Measurements from ENCODE around the gene ANKZF1.
"Not testable (repeated sequence)": the region's sequence is repeated elsewhere in the genome, so short reads cannot be mapped to it uniquely, and the experiment has no call there.

Gene ANKZF1

DNA sequence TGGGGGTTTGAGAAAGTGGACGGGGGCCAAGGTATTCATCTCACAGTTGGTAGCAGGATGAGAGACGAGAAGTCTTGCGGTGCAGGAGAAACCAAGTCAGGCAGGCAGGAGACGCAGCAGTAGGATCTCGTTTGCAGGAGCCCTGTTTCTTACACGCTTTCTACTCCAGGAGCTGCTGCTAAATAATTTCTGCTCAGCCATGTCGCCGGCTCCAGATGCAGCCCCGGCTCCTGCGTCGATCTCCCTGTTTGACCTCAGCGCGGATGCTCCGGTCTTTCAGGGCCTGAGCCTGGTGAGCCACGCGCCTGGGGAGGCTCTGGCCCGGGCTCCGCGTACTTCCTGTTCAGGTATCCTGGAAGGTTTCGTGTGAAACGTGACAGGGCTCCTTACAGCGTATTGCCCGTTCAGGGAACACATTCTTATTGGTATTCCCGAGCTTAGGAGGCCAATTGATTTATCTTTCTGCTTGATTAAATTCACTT, 494 bp downstream of the ANKZF1 start:
- DNase-seq = peak; percentile 4

DNA sequence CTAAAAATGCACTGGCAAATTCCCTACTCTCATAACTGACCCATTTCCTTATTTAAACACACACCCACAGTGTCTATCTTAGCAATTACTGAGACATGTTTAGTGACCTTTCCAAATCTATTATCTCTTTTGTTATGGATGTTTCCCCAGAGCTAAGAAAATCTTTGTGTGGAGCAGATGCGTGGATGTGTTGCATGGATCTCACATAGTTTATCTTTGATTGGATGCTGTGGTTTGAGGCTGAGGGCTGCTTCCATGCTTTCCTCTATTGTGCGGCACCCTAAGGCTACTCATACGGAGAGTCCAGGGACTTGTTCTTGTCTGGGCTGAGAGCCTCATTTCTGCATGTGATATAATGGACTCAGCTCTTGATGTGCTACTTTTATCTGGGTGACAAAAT, 4.7 kb downstream of the ANKZF1 start:
- DNase-seq = no peak

DNA sequence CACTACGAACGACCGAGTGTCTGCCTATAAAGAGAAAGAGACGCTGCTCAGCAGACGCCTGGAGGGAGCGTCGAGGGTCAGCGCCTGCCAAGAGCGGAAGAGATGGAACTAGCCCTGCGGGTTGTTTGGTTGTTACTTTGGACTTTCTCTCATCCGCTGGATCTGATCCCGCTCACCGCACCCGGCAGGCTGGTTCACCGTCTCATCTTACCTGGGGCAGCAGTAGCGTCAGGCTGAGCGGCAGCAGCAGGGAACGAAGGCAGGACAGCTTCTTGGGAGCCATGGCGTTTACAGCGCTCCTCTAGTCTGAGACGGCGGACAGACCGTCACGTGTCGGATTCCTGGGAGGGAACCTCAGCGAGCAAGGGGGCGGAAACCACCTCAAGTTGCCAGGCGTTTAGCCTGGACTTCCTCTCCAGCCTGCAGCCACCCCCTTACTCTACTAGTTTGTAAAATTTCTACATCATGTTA, 13.7 kb downstream of the ANKZF1 start:
- DNase-seq = no peak

DNA sequence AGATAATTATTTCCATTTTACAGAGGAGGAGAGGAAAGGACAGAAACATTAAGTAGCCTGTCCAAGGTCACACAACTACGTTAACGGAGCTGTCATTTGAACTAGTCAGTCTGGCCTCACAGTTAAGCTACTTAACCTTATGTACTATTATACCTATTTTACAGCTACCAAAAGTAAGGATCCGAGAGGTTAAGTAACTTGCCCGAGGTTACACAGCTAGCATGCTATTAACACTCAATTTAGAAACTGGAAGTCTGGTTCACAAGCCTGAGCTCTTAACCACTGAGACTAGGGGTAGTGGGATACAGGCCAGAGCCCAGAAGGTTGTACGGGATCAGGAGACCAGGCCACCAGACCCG, 15.2 kb downstream of the ANKZF1 start:
- DNase-seq = no peak

DNA sequence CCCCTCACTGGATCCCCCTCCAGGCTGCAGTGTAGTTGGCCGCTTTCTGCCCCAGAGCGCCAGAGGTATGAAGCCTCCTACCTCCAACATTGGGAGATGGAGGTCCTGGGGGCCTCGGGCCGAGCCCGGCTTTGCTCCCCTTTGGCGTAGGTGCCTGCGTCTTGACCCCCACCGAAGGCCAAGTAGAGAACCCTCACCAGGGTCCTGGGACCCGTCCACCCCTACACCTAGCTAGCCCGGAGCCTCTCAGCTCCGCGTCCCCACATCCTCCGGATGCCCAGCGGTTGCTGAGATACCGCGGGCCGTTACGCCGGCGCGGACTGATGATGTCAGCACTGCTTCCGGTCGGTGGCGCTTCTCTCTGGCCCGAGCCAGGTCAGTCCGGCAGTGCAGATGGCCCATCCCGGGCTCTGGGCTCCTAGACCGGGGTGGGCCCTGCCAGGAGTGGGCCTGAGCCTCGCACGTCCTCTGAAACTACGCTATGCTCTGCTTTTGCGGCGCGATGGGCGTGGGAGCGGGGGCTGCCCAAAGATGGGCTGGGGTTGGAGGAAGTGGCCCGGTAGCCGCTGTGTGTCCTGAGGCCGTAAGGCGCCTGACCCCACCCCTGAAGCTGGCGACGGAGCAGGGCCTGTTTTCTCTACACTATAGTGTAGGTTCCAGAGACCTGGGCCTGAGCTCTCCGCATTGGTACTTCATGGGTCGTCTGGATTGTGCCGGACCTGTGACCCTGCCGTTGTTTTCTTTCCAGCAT, 15.7 kb downstream of the ANKZF1 start, which contains the start of the genes GLB1L and STK16:
Gene GLB1L, minus strand, starts transcription at position 297 of the 751 bp plus-strand sequence. CDS start 1,871 bp downstream, outside the sequence.
Gene STK16, plus strand, starts transcription at position 332 of the 751 bp plus-strand sequence. CDS start 521 bp downstream, outside the sequence.
- DNase-seq = peak; percentile 78

DNA sequence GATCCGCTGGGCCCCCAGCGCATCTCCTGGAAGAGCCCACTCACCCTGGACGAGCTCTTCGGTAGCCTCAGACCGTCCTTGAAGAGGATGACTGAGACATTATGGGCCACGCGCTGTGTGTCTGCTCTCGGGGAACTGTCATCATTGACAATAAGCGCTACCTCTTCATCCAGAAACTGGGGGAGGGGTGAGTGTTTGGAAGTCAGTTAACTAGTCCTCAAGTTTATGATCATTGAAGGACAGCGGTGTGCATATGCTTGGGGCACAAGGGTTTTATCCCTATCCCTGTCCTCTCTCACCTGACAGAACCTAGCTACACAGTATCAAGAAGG, 16.3 kb downstream of the ANKZF1 start:
- no peak for DNase-seq

DNA sequence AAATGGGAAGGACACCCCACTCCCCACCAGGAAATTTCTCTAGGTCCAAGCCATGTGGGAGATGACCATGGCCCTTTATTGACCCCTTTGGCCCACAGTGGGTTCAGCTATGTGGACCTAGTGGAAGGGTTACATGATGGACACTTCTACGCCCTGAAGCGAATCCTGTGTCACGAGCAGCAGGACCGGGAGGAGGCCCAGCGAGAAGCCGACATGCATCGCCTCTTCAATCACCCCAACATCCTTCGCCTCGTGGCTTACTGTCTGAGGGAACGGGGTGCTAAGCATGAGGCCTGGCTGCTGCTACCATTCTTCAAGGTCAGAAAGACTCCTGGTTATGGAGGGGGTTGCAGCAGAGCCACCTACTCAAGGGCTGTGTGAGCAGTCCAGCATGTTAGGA, 17.0 kb downstream of the ANKZF1 start:
- no peak for DNase-seq

DNA sequence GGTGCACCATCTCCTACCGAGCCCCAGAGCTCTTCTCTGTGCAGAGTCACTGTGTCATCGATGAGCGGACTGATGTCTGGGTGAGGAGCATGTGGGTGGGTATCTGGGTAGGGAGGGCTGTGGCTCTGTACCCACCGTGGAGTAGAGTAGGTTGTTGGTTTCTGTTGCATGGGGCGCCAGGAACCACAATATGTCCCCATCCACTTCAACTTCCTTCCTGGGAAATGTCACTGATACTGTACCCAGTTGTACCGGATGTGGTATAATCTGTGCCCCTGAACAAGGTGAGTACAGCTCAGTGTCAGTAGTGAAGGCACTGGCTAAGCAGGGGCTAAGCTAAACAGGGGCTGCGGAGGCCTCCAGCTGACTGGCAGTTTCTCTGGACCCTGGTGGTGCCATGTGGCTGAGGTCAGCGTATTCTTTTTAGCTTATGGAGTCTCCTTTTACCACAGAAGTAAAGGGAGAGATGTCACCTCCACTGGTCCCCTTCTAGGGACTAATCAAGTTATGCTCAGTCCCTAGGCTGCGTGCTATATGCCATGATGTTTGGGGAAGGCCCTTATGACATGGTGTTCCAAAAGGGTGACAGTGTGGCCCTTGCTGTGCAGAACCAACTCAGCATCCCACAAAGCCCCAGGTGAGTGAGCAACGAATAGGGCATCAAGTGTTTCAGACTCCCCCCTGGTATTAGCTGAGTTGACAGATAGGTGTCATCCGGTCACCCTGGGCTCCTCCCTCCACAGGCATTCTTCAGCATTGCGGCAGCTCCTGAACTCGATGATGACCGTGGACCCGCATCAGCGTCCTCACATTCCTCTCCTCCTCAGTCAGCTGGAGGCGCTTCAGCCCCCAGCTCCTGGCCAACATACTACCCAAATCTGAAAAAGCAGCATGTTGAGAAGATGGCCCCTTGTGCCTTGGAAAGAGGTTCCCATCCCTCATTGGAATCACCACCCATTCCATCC, 18.4 kb downstream of the ANKZF1 start:
- no peak for DNase-seq

DNA sequence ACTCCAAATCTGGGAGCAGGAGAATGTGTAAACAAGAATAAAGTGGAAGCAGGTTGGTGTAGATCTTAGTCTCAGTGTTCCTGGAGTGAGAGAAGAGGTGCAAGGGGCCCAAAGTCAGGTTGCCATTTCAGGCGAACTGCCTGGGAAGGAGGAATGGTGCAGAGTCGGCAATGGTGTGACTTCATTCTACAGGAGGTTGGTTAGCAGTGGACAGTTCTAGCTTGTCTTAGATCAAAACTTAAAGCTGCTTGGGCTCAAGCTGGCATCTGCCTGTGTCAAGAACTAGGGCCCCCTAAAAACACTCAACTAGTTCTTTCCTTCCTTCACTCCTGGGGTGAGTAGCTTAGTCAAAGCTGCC, 19.2 kb downstream of the ANKZF1 start:
- no peak for DNase-seq

DNA sequence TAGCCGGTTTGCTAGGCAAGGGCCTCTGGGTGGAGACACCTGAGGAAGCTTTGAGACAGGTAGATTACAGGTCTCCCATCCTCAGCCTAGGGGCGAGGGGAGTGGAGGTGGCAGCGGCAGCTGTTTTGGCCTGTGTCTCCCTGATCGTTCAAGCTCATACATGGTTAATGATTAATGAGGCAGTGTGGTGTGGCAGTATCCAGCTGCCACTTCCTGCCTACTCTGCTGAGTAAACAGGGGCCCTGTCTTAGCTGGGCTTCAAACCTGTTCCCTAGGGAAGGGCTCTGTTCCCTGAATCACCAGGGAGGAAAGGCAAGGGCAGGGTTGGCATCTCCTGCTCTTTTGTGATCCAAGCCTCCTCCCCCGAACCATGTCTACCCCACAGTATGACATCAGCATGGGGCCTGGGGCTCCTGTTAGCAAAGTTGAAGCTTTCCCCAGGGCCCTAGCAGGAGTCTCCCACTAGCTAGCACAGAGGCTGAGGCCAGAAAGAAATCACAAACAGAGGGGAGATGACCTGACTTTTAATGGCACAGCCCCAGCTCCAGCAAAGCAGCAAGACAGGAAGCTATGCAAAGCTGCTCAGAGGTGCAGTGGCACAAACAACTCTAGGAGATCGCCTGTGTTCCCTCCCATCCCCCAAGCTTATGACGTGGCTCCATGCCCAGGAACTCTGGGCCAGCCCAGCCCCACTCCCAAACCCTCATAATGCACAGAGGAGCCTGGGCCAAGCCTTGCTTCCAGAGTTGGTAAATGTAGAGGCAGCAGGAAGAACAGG, 19.8 kb downstream of the ANKZF1 start:
- DNase-seq = peak; percentile 91

DNA sequence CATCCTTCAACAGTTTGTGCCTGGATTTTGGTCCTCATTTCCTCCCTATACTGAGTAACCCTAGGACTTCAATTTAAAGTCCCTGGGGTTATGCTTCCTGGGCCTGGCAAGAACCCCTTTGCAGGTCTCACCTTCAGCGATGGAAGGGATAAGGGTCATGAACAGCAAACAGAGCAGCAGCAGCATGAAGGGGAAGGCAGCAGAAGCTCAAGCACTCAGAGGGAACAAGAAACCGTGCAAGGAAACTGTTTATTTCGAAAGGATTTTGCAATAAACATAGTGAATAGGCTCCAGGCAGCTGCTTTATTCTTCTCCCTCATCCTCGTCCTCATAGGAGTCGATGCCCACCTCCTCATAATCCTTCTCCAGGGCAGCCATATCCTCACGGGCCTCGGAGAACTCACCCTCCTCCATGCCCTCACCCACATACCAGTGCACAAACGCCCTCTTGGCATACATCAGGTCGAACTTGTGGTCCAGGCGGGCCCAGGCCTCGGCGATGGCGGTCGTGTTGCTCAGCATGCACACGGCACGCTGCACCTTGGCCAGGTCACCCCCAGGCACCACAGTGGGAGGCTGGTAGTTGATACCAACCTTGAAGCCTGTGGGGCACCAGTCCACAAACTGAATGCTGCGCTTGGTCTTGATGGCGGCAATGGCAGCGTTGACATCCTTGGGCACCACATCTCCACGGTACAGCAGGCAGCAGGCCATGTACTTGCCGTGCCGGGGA, 20.6 kb downstream of the ANKZF1 start:
- no peak for DNase-seq

DNA sequence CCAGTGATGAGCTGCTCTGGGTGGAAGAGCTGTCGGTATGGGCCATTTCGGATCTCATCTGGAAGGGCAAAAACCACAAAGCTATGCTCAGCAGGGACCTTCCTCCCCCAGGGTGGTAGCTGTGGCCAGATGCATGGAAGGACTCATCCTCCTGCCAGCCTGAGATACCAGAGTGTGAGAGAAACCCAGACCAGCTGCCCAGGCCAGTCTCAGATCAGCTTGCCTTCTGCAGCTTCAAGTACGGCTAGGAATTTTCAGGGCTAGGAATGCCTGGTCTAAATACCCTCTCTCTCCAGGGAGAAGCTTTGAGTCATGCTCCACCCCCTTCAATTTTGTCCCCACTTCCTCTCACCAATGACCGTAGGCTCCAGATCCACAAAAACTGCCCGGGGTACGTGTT, 22.1 kb downstream of the ANKZF1 start:
- DNase-seq = no peak

DNA sequence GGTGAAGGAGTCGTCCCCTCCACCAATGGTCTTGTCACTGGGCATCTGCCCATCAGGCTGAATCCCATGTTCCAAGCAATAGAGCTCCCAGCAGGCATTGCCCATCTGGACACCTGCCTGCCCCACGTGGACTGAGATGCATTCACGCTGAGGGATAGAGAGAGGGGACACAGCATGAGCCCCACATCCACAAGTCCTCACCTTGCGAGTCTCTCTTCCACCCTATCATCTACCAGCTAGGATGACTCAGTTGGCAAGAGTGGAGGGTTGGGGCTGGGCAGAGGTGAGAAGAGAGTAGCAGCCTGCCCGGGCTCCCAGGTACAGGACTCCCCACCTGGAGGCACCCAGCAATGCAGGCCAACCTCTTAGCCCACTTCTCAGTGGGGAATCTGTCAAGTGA, 22.5 kb downstream of the ANKZF1 start:
- DNase-seq = no peak

DNA sequence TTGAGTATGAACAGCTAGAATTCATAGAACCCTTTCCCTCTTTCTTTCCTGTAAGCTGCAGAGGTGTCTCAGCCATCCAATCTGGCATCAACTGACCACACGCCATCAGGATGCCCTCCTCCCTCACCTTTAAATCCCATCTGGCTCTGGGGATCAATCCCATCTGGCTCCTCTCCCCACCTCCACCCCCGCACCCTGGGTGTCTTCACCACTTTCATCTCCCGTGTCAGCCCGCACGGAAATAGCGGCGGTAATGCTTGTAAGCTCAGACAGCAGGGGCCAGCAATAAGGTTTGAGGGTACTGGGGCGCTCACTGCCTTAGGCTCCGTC, 22.9 kb downstream of the ANKZF1 start:
- no peak for DNase-seq

DNA sequence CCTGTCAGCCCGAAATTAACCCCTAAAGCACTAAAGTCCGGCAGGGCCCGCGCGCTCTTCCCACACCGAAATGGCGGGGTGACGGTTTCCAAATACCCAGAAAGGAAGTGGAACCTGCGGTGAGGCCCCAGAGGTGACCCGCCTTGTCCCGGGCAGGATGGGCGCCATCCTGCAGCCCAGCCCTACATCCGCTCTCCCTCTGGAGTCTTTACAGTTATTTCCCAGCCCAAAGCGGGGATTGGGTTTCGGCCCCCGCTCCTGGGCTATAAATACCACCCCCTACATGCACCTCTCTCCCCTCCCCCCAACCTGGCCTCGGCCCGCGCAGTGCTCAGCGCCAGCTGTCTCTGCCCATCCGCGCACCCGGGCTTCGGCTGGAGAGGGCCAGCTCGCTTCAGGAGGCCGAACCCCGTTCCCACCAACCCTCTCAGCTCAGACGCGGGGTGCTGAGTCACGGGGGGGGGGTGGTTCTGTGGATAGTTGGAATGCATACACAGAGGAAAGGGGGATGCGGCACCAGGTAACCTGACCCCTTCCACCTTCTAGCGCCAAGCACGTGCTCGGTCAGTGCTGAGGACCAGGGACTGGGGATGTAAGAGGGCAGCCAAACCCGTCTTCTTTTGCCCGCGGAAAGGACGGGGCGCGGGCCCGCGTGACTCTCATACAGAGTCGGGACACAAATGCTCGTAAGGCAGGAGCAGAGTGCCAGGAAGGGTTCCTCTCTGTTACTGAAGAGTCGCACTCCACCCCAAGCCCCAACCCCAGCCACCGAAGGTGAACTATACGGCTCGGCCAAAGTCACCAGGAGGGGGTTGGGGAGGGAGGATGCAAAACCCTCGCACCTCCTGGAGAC, 23.5 kb downstream of the ANKZF1 start, which contains the start of gene TUBA4B:
Gene TUBA4B, plus strand, starts transcription at position 344 of the 853 bp plus-strand sequence. Its CDS starts 165 bp downstream, at position 509.
- peak; percentile 53 for DNase-seq

DNA sequence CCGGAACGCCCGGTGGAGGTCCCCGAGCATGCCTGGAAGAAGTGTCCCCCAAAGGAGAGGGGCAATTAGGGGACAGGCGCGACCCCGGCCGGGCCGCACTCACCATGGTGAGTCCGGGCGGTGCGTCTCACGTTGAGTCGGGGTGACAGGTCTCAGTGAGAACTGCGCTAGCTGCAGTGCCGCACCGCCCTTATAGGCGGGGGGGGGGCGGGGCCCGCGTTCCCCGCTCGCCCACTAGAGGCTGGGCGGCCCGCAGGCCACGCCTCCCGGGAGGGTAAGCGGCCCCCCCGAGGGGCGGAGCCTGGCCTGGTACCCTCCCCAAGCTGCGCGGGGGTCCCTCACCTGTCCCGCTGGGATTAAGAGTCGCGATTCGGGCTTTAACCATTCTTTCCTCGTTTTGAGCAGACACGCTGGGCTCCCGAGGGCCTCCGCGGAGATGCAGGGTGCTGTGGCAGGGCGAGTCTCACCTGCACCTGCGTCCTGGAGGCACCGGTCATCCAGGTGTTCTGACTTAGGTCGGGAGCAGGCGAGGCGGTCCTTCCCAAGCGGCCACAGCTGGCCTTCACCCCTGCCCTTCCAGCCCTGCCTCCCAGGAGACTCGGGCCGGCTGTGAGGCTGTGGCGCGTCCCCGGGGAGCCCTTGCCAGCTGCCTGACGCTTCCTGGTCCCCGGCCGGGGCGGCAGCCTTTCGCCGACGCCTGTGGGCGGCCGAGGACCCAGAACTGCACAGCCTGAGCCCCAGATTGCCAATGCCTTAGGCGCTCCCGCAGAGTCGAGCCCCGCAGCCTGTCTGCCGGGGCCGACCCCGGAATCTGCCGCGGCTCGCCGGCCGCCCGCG, 24.4 kb downstream of the ANKZF1 start, which contains the start of gene TUBA4A:
Gene TUBA4A, minus strand, starts transcription at position 166 of the 837 bp plus-strand sequence. Its CDS starts 60 bp downstream, at position 106.
- peak; percentile 84 for DNase-seq

DNA sequence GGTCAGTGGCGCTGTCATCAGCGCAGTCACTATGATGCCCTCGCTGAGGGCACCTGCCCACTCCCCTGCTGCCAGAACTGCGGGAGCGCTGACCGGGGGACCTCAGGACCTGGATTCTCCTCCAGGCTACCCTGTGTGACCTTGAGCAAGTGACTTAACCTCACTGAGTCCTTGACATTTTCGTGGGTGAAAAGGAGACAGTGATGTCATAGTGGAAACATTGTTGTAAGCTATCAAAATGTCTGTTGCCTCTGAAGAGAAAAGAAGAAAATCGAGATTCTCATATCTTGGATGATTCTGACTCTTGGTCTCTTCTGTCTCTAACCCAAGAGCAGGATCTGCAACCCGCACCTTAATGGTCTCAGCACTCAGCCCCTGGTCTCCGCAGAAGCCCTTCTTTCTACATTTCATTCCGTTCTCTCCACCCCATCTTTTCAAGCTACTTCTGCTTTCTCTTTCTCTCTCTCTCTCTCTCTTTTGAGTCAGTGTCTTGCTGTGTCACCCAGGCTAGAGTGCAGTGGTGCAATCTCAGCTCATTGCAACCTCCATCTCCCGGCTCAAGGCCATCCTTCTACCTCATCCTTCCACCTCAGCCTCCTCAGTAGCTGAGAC, 25.1 kb downstream of the ANKZF1 start:
- DNase-seq = no peak

DNA sequence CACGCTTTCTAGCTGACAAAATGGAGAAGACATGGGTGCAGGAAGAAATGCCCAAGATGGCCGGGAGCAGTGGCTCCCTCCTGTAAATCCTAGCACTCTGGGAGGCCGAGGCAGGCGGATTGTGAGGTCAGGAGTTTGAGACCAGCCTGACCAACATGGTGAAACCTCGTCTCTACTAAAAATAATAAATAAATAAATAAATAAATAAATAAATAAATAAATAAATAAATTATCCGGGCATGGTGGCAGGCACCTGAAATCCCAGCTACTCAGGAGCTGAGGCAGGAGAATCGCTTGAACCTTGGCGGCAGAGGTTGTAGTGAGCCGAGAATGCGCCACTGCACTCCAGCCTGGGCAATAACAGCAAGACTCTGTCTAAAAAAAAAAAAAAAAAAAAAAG, 29.3 kb downstream of the ANKZF1 start:
- not testable (repeated sequence) for DNase-seq

DNA sequence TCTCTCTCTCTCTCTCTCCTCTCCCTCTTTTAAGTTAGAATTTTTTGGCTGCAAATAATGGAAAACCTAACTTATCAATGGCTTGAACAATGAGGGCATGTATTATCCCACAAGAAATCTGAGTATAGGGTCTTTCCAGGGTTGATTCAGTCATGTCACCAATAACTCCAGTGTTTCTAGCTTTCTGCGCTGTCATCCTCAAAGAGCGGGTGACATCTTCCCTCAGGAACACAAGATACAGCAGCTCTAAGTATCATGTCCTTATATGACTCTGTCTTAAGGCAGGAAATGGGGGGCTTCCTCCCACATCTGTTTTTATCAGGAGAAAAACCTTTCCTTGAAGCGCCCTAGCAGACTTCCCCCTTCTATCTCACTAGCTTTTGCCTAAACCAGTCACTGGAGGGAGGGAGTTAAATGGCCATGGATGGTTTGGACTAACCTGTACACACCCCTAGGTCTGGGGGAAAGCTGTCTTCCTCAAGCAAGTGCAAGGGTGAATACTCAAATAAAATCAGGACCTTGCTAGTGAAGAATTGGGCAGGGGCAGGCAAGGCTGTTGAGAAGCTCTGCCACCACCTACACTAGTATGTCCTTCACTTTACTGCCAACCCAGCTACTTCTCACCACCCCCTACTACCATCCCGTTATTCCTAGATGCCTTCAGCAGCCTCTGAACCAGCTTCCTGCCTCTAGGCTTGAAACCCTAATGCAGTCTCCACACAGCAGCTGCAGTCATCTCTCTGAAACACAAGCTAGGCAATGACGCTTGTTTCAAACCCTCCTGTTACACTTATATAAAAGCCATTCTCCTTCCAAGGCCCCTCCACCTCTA, 31.6 kb downstream of the ANKZF1 start:
- no peak for DNase-seq

Measured in NCI-H2171 (cell line).